ENCODE data around the gene UCK1. TPM values are rescaled to one million over a fixed set of nuclear protein-coding genes. Genes with fewer than 3 reads are reported as not detected.
A peak's percentile ranks its signal among the peaks of the same experiment; 100 is the strongest.

The UCK1 gene
- total RNA-seq, 1 donor from 2014 or later = 36.8 TPM

GRCh38 chr9:131484560-131485185 lies 46.4 kb downstream of the UCK1 start:
- Mint-ChIP-seq H3K4me1 (ENCODE audit: unreplicated experiment) (no peaks in the 10 kb centered on the region), H3K9me3 (no peaks in the 10 kb centered on the region), H3K27ac (no peak overlapping the region), H3K36me3 (peaks cover 20% of the 10 kb centered on the region), H3K27me3 (no peaks in the 10 kb centered on the region), H3K4me3 (no peak overlapping the region)
- no peak for DNase-seq (ENCODE audit: extremely low spot score, unreplicated experiment)
- TF ChIP-seq CTCF (conservative IDR thresholded peaks at IDR 0.05) = no peak

DNA sequence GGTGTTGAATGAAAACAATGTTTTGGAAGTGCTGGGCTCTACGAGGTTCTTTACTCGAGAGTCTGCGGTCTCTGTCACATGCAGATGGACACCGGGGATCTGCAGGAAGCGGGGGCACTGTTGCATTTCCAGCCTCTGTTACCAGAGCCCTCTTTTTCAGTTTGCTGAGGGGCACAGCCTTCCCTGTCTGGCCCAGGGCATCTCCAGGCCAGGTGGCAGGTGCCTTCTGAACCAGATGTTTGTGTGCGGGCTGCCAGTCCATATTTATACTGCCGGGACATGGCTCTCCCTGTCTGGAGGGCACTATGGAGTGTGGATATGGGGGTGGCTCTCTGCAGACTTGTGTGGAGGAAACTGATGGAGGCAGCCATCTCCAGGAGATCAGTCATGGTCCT lies 47.0 kb downstream of the UCK1 start:
- Mint-ChIP-seq H3K9me3 (no peaks in the 10 kb centered on the region), H3K4me3 (no peak overlapping the region), H3K27ac (no peak overlapping the region), H3K4me1 (ENCODE audit: unreplicated experiment) (no peaks in the 10 kb centered on the region), H3K27me3 (no peaks in the 10 kb centered on the region), H3K36me3 (peaks cover 21% of the 10 kb centered on the region)
- DNase-seq (ENCODE audit: extremely low spot score, unreplicated experiment) = no peak
- no peak for TF ChIP-seq CTCF (conservative IDR thresholded peaks at IDR 0.05)

DNA sequence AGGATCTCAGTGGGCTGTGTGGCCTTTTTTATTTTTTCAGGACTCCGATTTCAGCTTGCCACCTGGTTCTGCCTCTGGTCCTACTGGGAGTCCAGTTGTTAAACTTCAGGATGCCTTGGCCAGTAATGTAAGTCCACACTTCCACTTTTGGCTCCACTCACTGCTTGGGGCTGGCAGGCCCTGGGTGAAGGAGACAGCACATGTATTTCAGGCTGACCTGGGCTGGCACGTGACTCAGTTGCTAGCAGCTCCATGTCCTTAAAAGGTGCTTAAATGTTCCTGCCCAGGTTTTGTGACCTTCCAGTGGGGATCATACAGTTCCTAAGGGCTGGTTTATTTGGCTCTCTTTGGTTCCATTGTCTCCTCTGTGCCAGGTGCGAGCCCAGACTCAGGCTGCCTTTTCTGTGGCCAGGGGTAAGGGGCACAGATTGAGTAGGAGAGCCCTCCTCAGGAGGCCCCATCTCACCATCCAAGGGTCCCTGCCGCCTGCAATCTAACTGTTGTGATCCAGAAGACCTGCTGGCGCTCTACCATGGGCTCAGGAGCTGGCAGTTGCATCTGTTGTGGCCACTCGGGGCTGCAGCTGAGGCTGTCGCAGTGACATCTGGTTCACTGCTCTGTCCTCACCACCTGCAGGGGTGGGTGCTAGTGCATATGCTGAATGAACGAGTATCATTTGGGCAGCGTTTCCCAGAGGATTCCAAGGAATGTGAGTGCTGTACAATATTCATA lies 47.6 kb downstream of the UCK1 start:
- no peak overlapping the region for H3K27ac Mint-ChIP-seq
- H3K4me1 Mint-ChIP-seq (ENCODE audit: unreplicated experiment) = no peaks in the 10 kb centered on the region
- H3K36me3 Mint-ChIP-seq = peaks cover 25% of the 10 kb centered on the region
- no peak for DNase-seq (ENCODE audit: extremely low spot score, unreplicated experiment)
- H3K9me3 Mint-ChIP-seq = no peaks in the 10 kb centered on the region
- H3K27me3 Mint-ChIP-seq = no peaks in the 10 kb centered on the region
- no peak overlapping the region for H3K4me3 Mint-ChIP-seq
- no peak for TF ChIP-seq CTCF (conservative IDR thresholded peaks at IDR 0.05)

- Mint-ChIP-seq H3K4me3 (peak overlapping the region; percentile 5), H3K27me3 (no peaks in the 10 kb centered on the region), H3K36me3 (peaks cover 22% of the 10 kb centered on the region), H3K9me3 (no peaks in the 10 kb centered on the region), H3K27ac (peak overlapping the region; percentile 22), H3K4me1 (ENCODE audit: unreplicated experiment) (no peaks in the 10 kb centered on the region)
- DNase-seq (ENCODE audit: extremely low spot score, unreplicated experiment) = no peak
- no peak for TF ChIP-seq CTCF (conservative IDR thresholded peaks at IDR 0.05)
These were observed 48.6 kb downstream of the UCK1 start for GRCh38 chr9:131482343-131483006.

DNA sequence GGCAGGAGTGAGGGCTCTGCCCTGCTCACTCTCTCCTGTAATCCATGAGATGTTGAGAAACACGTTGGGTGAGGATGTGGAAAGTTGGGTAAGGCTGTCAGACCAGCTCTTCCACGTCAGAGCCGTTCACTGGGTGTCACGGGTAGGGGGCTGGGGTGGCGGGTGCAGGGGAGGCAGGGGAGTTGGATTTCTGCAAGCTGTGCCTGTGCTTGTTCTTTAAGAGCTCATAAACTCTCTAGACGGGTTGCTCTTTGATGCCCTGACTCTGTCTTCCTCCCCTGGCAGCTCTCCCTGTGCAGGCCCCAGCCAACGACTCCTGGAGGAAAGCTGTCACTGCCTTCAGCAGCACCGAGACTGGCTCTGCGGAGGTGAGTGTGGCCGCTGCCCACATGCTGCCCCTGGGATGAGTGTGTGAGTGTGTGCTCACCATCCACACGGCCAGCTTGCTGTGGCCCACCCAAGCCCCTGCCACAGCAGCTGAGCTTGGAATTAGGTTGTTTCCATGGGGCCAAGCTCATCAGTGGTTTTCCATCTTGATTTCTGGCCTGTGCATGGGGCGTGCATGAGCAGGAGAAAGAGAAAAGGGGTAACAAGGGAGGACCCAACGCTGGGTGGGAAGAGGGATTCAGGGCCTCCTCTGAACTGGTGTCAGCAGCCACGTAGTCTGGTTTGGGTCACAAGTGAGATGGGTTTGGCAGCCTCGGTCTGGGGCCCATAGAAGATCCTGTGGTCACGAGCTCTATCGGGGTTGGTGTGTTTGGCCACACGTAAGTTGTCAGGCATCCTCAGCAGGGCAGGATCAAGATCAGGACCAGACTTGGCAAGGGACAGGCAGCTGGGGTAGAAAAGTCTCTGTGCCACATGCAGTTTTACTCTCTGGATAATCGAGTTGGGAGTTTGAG lies 49.4 kb downstream of the UCK1 start:
- peak overlapping the region; percentile 28 for H3K4me3 Mint-ChIP-seq
- H3K9me3 Mint-ChIP-seq = no peaks in the 10 kb centered on the region
- peak overlapping the region; percentile 82 for H3K27ac Mint-ChIP-seq
- DNase-seq (ENCODE audit: extremely low spot score, unreplicated experiment) = no peak
- H3K27me3 Mint-ChIP-seq = no peaks in the 10 kb centered on the region
- TF ChIP-seq CTCF (conservative IDR thresholded peaks at IDR 0.05) = no peak
- H3K36me3 Mint-ChIP-seq = peaks cover 22% of the 10 kb centered on the region
- H3K4me1 Mint-ChIP-seq (ENCODE audit: unreplicated experiment) = no peaks in the 10 kb centered on the region
